Brain microvascular endothelial cell (primary cell): ENCODE measurements around the gene ALPI.

Source experiments
- DNase-seq: peaks from one replicate; pipeline ENCODE4 v3.0.0-alpha.2; 2020
- H3K27ac ChIP-seq: fragments of 250-450 bp; sonication (Bioruptor Pico); 2 replicates; pipeline ENCODE4 v1.5.1; 2020; ENCODE audit warnings: mild to moderate bottlenecking, moderate library complexity
- H3K27me3 ChIP-seq: fragments of 250-450 bp; sonication (Bioruptor Pico); replicated peaks from 2 replicates; pipeline ENCODE4 v1.5.1; 2020; ENCODE audit warnings: mild to moderate bottlenecking
- H3K36me3 ChIP-seq: fragments of 250-450 bp; sonication (Bioruptor Pico); replicated peaks from 2 replicates; pipeline ENCODE4 v1.5.1; 2020; ENCODE audit warnings: mild to moderate bottlenecking
- H3K4me3 ChIP-seq: 2 replicates; pipeline ENCODE4 v1.5.1; 2011; ENCODE audit warnings: low read depth, mild to moderate bottlenecking, control low read depth, low read length, moderate library complexity
- in situ Hi-C: cut with HindIII; loops from 2 replicates; pipeline ENCODE4 v1.10.0; 2017; ENCODE audit warnings: low sequenced_read_pairs, low pct_ligation_motif_present
- TF ChIP-seq, protein P1 (sequence below): IDR thresholded peaks from 2 replicates; pipeline ENCODE4 v1.5.1; 2011; ENCODE audit warnings: low read depth, mild to moderate bottlenecking, moderate library complexity, low read length, control low read depth, inconsistent platforms; ENCODE audit errors: missing control alignments

The ALPI gene

DNA sequence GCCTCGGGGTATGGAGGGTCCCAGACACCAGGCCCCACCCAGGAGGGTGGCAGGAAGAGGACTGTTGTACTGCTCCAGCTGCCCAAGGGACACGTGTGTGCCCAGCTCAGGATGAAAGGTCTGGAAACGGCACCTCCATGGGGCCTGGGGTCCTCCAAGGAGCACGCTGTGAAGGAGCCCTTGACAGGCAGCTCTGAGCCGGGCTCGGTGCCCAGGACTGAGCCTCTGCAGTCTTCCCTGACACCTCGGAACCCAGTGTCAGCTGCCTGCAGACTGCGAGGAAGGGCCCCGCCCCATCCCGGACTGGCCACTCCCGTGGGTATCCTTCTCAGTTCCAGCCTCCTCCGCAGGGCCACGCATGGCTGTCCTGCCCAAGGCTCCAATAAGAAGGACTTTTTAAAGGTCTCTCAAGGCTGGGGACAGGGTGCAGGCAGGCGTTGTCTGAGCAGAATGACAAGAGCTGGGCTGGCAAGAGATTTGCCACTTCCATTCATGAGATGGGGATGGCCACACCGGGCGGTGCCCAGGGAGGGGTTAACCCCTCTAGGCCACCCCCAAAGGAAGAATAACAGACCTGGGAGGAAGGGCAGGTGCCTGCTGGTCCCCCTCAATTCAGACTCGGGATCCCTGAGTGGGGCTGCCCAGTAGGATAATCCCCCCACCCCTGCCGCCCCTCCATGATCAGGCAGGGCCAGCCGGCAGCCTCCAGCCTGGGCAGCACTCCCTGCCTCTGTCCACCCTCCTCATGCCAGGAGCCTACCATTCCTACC lies 22.8 kb downstream of the ALPI start:
- DNase-seq: no peak
- Histone ChIP-seq H3K27me3 (peaks cover 24% of the 10 kb centered on the region), H3K4me3 (no peak overlapping the region), H3K36me3 (no peaks in the 10 kb centered on the region), H3K27ac (no peak overlapping the region)
- in situ Hi-C loops: no loop called here
- TF ChIP-seq, protein P1, sequence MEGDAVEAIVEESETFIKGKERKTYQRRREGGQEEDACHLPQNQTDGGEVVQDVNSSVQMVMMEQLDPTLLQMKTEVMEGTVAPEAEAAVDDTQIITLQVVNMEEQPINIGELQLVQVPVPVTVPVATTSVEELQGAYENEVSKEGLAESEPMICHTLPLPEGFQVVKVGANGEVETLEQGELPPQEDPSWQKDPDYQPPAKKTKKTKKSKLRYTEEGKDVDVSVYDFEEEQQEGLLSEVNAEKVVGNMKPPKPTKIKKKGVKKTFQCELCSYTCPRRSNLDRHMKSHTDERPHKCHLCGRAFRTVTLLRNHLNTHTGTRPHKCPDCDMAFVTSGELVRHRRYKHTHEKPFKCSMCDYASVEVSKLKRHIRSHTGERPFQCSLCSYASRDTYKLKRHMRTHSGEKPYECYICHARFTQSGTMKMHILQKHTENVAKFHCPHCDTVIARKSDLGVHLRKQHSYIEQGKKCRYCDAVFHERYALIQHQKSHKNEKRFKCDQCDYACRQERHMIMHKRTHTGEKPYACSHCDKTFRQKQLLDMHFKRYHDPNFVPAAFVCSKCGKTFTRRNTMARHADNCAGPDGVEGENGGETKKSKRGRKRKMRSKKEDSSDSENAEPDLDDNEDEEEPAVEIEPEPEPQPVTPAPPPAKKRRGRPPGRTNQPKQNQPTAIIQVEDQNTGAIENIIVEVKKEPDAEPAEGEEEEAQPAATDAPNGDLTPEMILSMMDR: no peak

DNA sequence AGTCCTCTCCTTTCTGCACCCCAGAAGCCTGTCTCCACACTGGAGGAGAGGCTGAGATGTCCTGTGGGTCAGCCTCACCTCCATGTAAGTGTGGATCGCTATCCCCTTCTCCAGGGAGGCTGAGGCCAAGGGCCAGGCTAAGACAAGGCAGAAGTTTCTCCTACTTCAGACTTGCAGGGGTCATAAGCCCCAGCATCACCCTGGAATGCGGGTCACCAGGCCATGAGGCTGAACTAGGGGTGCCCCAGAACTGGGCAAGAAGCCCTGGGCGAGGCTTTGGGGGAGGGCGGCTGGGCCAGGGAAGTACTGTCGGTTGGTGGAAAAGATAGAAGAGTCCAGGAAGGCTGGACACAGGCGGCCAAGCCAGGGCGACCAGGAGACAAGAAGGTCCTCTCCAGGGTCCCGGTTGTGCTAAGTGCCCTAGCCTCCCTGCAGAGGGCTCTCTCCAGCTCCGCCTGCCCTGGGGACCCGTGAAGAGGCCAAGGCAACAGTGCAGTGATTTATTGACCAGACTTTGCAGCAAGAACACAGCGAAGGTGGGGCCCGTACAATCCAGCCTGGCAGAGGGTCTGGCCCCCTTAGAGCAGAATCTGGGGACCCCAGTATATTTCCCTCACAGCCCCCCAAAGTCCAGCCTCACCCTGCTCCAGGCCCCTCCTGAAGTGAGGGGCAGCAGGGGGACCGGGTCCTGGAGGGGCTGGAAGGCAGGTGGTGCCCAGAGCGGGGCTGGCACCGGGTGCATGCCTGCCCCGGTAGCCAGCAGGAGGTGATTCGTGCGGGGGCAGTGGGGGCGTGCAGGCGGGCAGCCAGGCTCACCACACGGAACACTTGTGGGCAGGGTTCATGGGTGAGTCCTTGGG lies 23.6 kb downstream of the ALPI start:
- H3K36me3 ChIP-seq: no peaks in the 10 kb centered on the region
- no peak overlapping the region for H3K4me3 ChIP-seq
- H3K27ac ChIP-seq: no peak overlapping the region
- TF ChIP-seq, protein P1: no peak
- H3K27me3 ChIP-seq: peaks cover 23% of the 10 kb centered on the region
- in situ Hi-C loops: no loop called here
- no peak for DNase-seq

DNA sequence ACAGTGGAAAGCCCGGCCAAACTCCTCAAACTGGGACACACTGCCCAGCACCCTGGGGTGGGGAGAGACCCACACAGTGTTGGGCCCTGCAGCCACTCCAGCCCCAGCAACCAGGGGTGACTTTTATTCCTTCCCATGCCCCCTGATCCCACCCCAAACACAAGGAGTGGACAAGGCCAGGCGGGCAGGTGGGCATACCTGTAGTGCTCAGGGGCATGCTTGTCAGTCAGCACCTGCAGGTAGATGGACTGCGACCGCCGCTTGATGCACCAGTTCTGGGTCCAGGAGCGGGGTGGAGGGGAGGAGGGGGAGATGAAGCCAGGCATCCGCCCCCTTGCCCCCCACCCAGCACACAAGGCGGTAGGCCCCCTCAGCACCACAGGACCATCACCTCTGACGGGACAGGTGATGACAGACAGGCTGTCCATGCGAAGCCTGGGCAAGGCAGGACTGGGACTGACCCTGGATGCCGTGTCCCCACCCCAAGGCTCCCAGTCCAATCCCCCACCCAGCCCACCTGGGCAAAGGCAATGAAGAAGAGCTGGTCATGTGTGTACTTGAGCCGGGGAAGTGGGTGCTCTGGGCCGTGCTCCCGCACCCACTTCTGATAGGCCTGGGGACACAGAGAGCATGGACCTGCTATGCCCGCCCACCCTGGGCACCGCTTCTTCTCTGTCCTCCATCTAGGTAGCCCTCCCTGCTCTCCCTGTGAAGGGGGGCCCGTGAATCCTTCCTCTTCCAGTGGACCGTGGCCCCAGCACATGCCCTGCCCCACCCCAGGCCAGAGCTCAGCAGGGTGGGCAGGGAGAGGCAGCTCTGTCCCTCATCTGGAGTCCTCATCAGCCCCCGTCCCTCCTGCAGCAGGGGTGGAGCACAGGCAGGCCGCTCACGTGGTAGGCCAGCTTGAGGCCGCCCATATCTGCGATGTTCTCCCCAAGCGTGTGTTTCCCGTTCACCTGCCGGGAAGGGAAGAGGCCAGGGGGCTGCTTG lies 24.5 kb downstream of the ALPI start:
- peaks cover 27% of the 10 kb centered on the region for H3K27me3 ChIP-seq
- H3K4me3 ChIP-seq: no peak overlapping the region

DNA sequence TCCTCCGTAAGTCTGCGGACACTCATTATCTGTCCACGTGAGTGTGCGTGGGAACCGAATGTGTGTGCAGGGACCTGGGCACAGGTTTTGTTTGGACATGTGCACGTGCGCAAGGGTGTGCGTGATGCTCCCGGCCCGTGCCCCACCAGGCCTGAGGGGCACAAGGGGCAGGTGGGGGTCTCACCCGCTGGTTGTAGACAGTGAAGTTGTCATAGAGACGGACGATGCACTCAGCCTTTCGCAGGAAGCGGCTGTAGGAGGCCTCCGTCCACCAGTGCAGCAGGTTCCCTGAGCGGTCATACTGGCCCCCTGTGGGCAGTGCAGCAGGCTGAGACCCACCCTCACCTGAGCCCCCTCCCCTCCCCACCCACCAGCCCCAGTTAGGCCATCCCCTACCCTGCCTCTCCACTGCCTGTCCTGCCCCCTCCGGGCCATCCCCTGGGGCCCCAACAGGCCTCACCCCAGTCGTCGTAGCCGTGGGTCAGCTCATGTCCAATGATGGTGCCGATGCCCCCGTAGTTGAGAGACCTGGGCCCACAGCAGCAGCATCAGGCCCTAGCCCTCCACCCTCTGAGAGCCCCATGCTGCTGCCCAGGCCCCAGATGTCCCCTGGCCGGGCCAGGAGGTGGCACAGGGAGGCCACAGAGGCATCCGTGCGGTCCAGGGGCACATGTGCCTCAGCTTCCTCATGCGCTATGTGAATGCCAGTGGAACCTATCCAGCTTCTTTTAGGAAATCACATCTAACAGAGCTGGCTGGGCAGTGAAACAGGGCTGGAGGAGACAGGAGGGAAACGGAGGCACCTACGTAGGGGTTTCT lies 25.6 kb downstream of the ALPI start:
- Histone ChIP-seq H3K36me3 (no peaks in the 10 kb centered on the region), H3K27ac (no peak overlapping the region), H3K4me3 (no peak overlapping the region), H3K27me3 (peaks cover 37% of the 10 kb centered on the region)
- TF ChIP-seq, protein P1: no peak
- in situ Hi-C loops: no loop called here
- no peak for DNase-seq

More for the DNA sequence above, 24.5 kb downstream of the ALPI start:
- in situ Hi-C loops: no loop called here
- Histone ChIP-seq H3K27ac (no peak overlapping the region), H3K36me3 (no peaks in the 10 kb centered on the region)
- DNase-seq: no peak
- TF ChIP-seq, protein P1: no peak
